Ectodermal cell (in vitro differentiated cells): ENCODE results near the gene TRIM66.

Source experiments
- H3K27ac ChIP-seq: 2 replicates; pipeline ENCODE4 v1.7.0; 2013; ENCODE audit warnings: mild to moderate bottlenecking, low read depth, low read length; ENCODE audit not compliant: insufficient read depth, poor library complexity, severe bottlenecking
- H3K27me3 ChIP-seq: 2 replicates; pipeline ENCODE4 v1.7.0; 2013; ENCODE audit warnings: mild to moderate bottlenecking, low read length; ENCODE audit not compliant: insufficient read depth, control insufficient read depth, poor library complexity, severe bottlenecking
- H3K36me3 ChIP-seq: one replicate; pipeline ENCODE4 v1.7.0; 2013; ENCODE audit warnings: low read length; ENCODE audit not compliant: control insufficient read depth, insufficient read depth
- H3K4me1 ChIP-seq: one replicate; pipeline ENCODE4 v1.7.0; 2013; ENCODE audit warnings: low read length; ENCODE audit not compliant: control insufficient read depth, insufficient read depth
- H3K4me3 ChIP-seq: 2 replicates; pipeline ENCODE4 v1.7.0; 2013; ENCODE audit warnings: low read depth, low read length, control low read depth; ENCODE audit not compliant: insufficient read depth
- H3K9me3 ChIP-seq: 2 replicates; pipeline ENCODE4 v1.7.0; 2013; ENCODE audit warnings: mild to moderate bottlenecking, low read length, moderate library complexity; ENCODE audit not compliant: control insufficient read depth
- WGBS, 2 experiments: methylation state at CpG; one replicate each; pipeline ENCODE4 v1.1.7; 2013; ENCODE audit warnings: missing lambda C conversion rate in 2 of 2; 5-methylcytosine and 5-hydroxymethylcytosine counted together

The TRIM66 gene

GRCh38 chr11:8641332-8641731 lies 41.1 kb downstream of the TRIM66 start:
- Histone ChIP-seq H3K9me3 (no peaks in the 10 kb centered on the region), H3K27ac (no peak overlapping the region), H3K36me3 (no peaks in the 10 kb centered on the region), H3K27me3 (no peaks in the 10 kb centered on the region), H3K4me3 (no peak overlapping the region), H3K4me1 (peaks cover 6% of the 10 kb centered on the region)
- 91 to 96% methylated on average over 2 of the region's 2 CpGs for WGBS, 2 experiments

GRCh38 chr11:8640267-8640906 lies 42.1 kb downstream of the TRIM66 start:
- Histone ChIP-seq H3K27me3 (no peaks in the 10 kb centered on the region), H3K4me3 (no peak overlapping the region), H3K4me1 (peaks cover 6% of the 10 kb centered on the region), H3K27ac (no peak overlapping the region), H3K9me3 (no peaks in the 10 kb centered on the region), H3K36me3 (no peaks in the 10 kb centered on the region)
- WGBS, 2 experiments = 37% methylated on average over 5 of the region's 5 CpGs

DNA sequence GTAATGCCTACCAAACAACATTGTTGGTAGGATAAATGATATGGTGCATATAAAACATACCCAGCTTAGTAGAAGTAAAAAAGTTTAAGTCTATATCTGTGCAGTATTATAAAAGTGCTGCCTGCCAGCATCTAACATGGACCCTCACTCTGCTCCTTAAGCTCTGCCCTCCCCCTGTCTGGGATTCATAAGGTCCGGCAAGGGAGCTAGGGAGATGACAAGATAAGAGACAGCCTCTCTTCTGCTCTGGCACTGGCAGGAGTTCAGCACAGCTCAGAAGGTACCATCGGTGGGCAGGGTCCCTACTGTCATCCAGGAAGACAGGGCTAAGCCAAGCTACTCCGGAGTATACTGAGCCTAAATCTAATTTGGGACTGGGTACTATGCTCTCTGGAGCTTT lies 42.8 kb downstream of the TRIM66 start:
- WGBS, 2 experiments = 92 to 96% methylated on average over 3 of the region's 3 CpGs
- no peaks in the 10 kb centered on the region for H3K9me3 ChIP-seq
- H3K4me1 ChIP-seq = peaks cover 6% of the 10 kb centered on the region
- H3K36me3 ChIP-seq = no peaks in the 10 kb centered on the region
- H3K27me3 ChIP-seq = no peaks in the 10 kb centered on the region
- H3K4me3 ChIP-seq = no peak overlapping the region
- H3K27ac ChIP-seq = no peak overlapping the region

DNA sequence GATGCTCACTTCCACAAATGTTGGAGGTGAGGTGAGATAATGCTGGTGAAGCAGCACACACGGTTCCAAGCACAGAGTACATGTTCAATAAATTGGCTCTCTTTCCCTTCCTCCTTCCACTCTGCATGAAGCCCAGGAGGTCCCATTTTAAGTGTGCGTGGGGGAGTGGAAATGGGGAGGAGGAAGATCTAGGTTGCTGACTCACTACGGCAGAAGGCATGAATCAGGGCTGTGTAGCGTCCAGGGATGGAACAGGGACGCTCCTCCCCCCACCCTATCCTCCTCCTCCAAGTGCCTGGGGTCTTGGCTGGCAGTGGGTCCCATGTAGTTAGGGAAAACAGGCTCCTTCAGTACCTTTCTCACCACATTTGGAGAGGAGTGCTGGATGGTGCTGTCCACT lies 44.2 kb downstream of the TRIM66 start:
- H3K27ac ChIP-seq = no peak overlapping the region
- no peaks in the 10 kb centered on the region for H3K9me3 ChIP-seq
- peaks cover 6% of the 10 kb centered on the region for H3K4me1 ChIP-seq
- H3K27me3 ChIP-seq = no peaks in the 10 kb centered on the region
- 94 to 95% methylated on average over 3 to 5 of the region's 5 CpGs for WGBS, 2 experiments
- no peak overlapping the region for H3K4me3 ChIP-seq
- no peaks in the 10 kb centered on the region for H3K36me3 ChIP-seq

GRCh38 chr11:8636127-8636526 lies 46.3 kb downstream of the TRIM66 start:
- Histone ChIP-seq H3K27me3 (no peaks in the 10 kb centered on the region), H3K4me3 (no peak overlapping the region), H3K4me1 (peaks cover 6% of the 10 kb centered on the region), H3K27ac (no peak overlapping the region), H3K36me3 (no peaks in the 10 kb centered on the region), H3K9me3 (no peaks in the 10 kb centered on the region)
- 91 to 96% methylated on average over 2 of the region's 2 CpGs for WGBS, 2 experiments

DNA sequence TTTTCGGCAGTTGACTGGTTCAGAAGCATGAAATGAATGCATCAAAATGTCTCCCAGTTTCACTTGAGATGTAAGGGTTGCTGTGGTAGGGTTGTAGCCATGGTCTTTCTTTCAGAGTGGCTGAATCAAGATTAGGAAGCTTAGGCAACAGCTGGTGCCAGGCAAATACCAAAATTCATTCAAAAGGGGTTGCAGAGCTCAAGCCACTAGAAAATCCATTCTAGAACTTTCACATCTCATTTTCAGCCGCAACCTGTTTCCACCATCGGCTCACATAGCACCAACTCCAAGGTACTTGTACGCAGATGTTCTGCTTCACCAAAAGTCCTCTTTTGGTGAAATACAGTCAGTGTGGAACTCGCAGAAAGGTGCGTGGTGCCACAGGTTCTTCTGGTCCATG lies 48.0 kb downstream of the TRIM66 start:
- Histone ChIP-seq H3K36me3 (no peaks in the 10 kb centered on the region), H3K27ac (no peak overlapping the region), H3K27me3 (no peaks in the 10 kb centered on the region), H3K4me3 (no peak overlapping the region), H3K4me1 (no peaks in the 10 kb centered on the region), H3K9me3 (no peaks in the 10 kb centered on the region)
- WGBS, 2 experiments = 94 to 95% methylated on average over 6 of the region's 6 CpGs

GRCh38 chr11:8631395-8632118 lies 50.9 kb downstream of the TRIM66 start:
- H3K36me3 ChIP-seq = no peaks in the 10 kb centered on the region
- no peak overlapping the region for H3K27ac ChIP-seq
- no peaks in the 10 kb centered on the region for H3K4me1 ChIP-seq
- H3K4me3 ChIP-seq = no peak overlapping the region
- H3K27me3 ChIP-seq = no peaks in the 10 kb centered on the region
- WGBS, 2 experiments = 85 to 89% methylated on average over 6 of the region's 6 CpGs
- H3K9me3 ChIP-seq = no peaks in the 10 kb centered on the region

- H3K27me3 ChIP-seq = no peaks in the 10 kb centered on the region
- H3K4me1 ChIP-seq = no peaks in the 10 kb centered on the region
- WGBS, 2 experiments = 93 to 95% methylated on average over 2 of the region's 2 CpGs
- H3K27ac ChIP-seq = no peak overlapping the region
- no peak overlapping the region for H3K4me3 ChIP-seq
- no peaks in the 10 kb centered on the region for H3K9me3 ChIP-seq
- no peaks in the 10 kb centered on the region for H3K36me3 ChIP-seq
Observed at GRCh38 chr11:8624698-8625097, 57.8 kb downstream of the TRIM66 start.

DNA sequence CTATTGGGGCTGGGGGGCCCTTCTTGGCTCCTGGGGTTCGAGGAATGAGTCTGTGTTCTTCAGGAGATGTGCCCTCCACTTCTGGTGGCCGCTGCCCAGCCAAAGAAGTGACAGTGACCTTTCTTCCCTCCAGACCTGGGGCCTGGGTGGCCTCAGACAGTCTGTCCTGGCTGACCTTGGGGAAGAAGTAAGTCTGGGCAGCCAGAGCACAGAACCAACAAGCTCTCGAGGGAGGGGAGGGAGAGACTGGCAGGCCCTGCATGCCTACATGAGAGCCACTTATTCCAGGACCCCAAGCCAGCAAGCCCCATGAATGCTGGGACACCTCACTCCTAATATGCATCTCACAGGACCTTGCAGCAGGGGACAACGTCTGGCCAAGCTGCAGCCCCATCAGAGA lies 61.3 kb downstream of the TRIM66 start:
- no peaks in the 10 kb centered on the region for H3K27me3 ChIP-seq
- H3K9me3 ChIP-seq = no peaks in the 10 kb centered on the region
- no peaks in the 10 kb centered on the region for H3K4me1 ChIP-seq
- 83 to 84% methylated on average over 4 of the region's 4 CpGs for WGBS, 2 experiments
- H3K36me3 ChIP-seq = no peaks in the 10 kb centered on the region
- H3K4me3 ChIP-seq = no peak overlapping the region
- H3K27ac ChIP-seq = no peak overlapping the region

- WGBS, 2 experiments = 92 to 93% methylated on average over 2 of the region's 2 CpGs
- Histone ChIP-seq H3K36me3 (no peaks in the 10 kb centered on the region), H3K27ac (no peak overlapping the region), H3K4me1 (peaks cover 4% of the 10 kb centered on the region), H3K9me3 (no peaks in the 10 kb centered on the region), H3K4me3 (no peak overlapping the region), H3K27me3 (no peaks in the 10 kb centered on the region)
Observed at GRCh38 chr11:8617063-8617462, 65.4 kb downstream of the TRIM66 start.
